A673 (cell line): ENCODE results near the gene ZMYND11. TPM values are rescaled to one million over a fixed set of nuclear protein-coding genes. Genes with fewer than 3 reads are reported as not detected.

Experiments
- BruUV-seq: library from RNA; stranded (reverse); fragments of 400-500 nt; replicated peaks from 2 replicates; lab custom pipeline; 2021; lab: Mats Ljungman, UMichigan
- CTCF ChIA-PET: fragments of 300-600 bp; sonication (Branson Sonifier 250); formaldehyde crosslinking; loops from one replicate; lab custom pipeline; 2022; ENCODE audit warnings: antibody characterized with exemption; lab: Charles Lee
- POLR2A ChIA-PET: fragments of 300-600 bp; sonication (Branson Sonifier 250); formaldehyde crosslinking; loops from one replicate; lab custom pipeline; 2022; ENCODE audit warnings: antibody characterized with exemption; ENCODE audit not compliant: low non-redundant PET; lab: Charles Lee
- DNase-seq: peaks from one replicate; pipeline ENCODE4 v3.0.0-alpha.2; 2015; ENCODE audit warnings: low spot score
- H3K27ac ChIP-seq: fragments of 200-600 bp; sonication (generic); 2 replicates; pipeline ENCODE4 v1.5.1; 2016; ENCODE audit warnings: mixed run types, low read depth, mild to moderate bottlenecking, mixed read lengths, antibody characterized with exemption, low read length; ENCODE audit not compliant: poor library complexity, severe bottlenecking
- H3K27me3 ChIP-seq: fragments of 200-600 bp; sonication (generic); replicated peaks from 2 replicates; pipeline ENCODE4 v1.6.1; 2017; ENCODE audit warnings: mixed run types, low read depth, mild to moderate bottlenecking, mixed read lengths, antibody characterized with exemption, low read length; ENCODE audit not compliant: insufficient read depth, poor library complexity
- H3K36me3 ChIP-seq: fragments of 200-600 bp; sonication (generic); 2 replicates; pipeline ENCODE4 v1.6.1; 2016; ENCODE audit warnings: mixed run types, mild to moderate bottlenecking, mixed read lengths, antibody characterized with exemption, low read length; ENCODE audit not compliant: insufficient read depth, poor library complexity, severe bottlenecking
- H3K4me1 ChIP-seq: fragments of 200-600 bp; sonication (generic); 2 replicates; pipeline ENCODE4 v1.6.1; 2017; ENCODE audit warnings: mixed run types, mild to moderate bottlenecking, mixed read lengths, antibody characterized with exemption, low read length; ENCODE audit not compliant: insufficient read depth, poor library complexity, severe bottlenecking
- H3K4me3 ChIP-seq: fragments of 200-600 bp; sonication (generic); 2 replicates; pipeline ENCODE4 v1.5.1; 2016; ENCODE audit warnings: low read depth, mixed run types, mild to moderate bottlenecking, mixed read lengths, low read length; ENCODE audit not compliant: poor library complexity, severe bottlenecking
- H3K9me3 ChIP-seq: fragments of 200-600 bp; sonication (generic); 2 replicates; pipeline ENCODE4 v1.6.1; 2016; ENCODE audit warnings: mixed run types, low read depth, mild to moderate bottlenecking, mixed read lengths, antibody characterized with exemption, low read length; ENCODE audit not compliant: poor library complexity, severe bottlenecking
- EZH2 ChIP-seq: fragments of 200-600 bp; sonication (generic); IDR thresholded peaks from 2 replicates; pipeline ENCODE4 v1.6.1; 2017; ENCODE audit warnings: borderline replicate concordance, low read depth, mild to moderate bottlenecking, mixed read lengths, antibody characterized with exemption, low read length; ENCODE audit not compliant: poor library complexity, severe bottlenecking
- intact Hi-C: fragments of 100-400 bp; cut with micrococcal nuclease; formaldehyde crosslinking; loops from one replicate; pipeline ENCODE4 v1.10.0; 2022; ENCODE audit not compliant: unreplicated experiment
- total RNA-seq: library from RNA; stranded (reverse); gene quantifications from 2 replicates; pipeline ENCODE4 v1.2.3, GENCODE V29; 2021
- TF ChIP-seq, protein P1 (sequence below): fragments of 300-800, 200-600 bp; sonication (generic); conservative IDR thresholded peaks from 2 replicates; pipeline ENCODE4 v1.5.1; 2017; ENCODE audit warnings: low read depth, mild to moderate bottlenecking, antibody characterized with exemption, low read length, moderate library complexity, mixed read lengths

ZMYND11 gene
- total RNA-seq, 1 experiment from 2014 or later = 82.8 TPM

DNA sequence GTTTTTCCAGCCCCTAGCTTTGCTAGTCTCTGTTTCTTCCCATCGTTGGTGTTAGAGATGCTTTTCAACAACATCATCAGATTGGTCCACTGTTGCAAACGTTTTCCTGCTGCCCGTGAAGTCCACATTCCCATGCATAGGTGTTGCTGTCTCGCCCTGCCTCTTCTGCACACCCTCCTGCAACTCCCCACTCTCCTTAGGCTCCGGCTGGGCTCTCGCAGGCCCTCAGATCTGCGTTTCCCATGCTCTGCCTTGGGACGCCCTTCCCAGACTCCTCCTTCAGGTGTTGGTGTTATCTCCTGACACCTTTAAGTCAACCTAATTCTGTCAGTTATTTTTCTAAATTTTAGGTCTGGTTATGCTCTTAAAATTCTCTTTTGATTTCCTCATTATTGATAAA is 55.0 kb downstream of the ZMYND11 start:
- Histone ChIP-seq H3K27me3 (no peaks in the 10 kb centered on the region), H3K9me3 (no peaks in the 10 kb centered on the region), H3K27ac (no peak overlapping the region), H3K36me3 (no peaks in the 10 kb centered on the region), H3K4me3 (no peak overlapping the region), H3K4me1 (peaks cover 16% of the 10 kb centered on the region)
- no peak for DNase-seq
- ChIA-PET CTCF (no interaction called here), POLR2A (no interaction called here)
- no TSS peak for BruUV-seq
- no peak for TF ChIP-seq EZH2
- TF ChIP-seq, protein P1, sequence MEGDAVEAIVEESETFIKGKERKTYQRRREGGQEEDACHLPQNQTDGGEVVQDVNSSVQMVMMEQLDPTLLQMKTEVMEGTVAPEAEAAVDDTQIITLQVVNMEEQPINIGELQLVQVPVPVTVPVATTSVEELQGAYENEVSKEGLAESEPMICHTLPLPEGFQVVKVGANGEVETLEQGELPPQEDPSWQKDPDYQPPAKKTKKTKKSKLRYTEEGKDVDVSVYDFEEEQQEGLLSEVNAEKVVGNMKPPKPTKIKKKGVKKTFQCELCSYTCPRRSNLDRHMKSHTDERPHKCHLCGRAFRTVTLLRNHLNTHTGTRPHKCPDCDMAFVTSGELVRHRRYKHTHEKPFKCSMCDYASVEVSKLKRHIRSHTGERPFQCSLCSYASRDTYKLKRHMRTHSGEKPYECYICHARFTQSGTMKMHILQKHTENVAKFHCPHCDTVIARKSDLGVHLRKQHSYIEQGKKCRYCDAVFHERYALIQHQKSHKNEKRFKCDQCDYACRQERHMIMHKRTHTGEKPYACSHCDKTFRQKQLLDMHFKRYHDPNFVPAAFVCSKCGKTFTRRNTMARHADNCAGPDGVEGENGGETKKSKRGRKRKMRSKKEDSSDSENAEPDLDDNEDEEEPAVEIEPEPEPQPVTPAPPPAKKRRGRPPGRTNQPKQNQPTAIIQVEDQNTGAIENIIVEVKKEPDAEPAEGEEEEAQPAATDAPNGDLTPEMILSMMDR = no peak
- intact Hi-C loops = no loop called here

DNA sequence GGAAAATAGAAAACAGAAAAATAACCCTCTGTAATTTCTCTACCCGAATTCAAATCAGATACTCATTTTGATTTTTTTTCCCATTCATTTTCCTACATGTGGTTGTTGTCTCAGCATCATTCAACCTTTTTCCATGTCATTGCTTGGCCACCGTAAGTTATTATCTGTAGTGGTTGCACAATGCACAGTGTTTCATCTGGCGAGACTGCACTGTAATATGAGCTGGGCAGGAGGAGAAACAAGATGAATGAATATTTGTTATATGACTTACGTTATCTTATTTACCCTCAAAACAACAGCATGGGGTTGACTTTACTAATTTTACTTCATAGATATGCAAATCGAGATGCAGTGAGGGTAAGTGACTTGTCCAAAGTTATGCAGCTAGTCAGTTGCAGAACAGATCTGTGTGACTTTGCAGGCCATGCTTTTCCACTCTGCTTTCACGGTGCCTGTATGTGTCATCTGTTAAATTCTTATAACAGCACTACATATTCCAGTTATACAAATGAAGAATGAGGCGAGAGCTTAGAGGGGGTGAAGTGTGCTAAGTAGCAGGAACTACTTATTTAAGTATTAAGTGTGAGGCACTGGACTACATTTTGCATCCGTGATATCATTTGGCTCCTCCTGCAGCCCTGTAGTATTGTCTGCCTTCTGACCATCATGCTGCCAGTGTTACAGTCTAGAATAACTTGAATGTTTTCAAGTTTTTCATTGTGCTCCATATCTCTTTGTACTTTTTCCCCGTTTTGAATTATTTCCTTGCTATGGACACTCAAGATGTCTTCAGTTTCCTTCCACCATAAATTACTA is 56.7 kb downstream of the ZMYND11 start:
- peaks cover 16% of the 10 kb centered on the region for H3K4me1 ChIP-seq
- ChIA-PET CTCF (no interaction called here), POLR2A (no interaction called here)
- H3K36me3 ChIP-seq = no peaks in the 10 kb centered on the region
- no peaks in the 10 kb centered on the region for H3K27me3 ChIP-seq
- no peaks in the 10 kb centered on the region for H3K9me3 ChIP-seq
- no peak overlapping the region for H3K4me3 ChIP-seq
- H3K27ac ChIP-seq = peak overlapping the region; percentile 1
- peak; percentile 39 for DNase-seq
- no TSS peak for BruUV-seq
- no peak for TF ChIP-seq EZH2
- TF ChIP-seq, protein P1 = no peak
- intact Hi-C loops = no loop called here

DNA sequence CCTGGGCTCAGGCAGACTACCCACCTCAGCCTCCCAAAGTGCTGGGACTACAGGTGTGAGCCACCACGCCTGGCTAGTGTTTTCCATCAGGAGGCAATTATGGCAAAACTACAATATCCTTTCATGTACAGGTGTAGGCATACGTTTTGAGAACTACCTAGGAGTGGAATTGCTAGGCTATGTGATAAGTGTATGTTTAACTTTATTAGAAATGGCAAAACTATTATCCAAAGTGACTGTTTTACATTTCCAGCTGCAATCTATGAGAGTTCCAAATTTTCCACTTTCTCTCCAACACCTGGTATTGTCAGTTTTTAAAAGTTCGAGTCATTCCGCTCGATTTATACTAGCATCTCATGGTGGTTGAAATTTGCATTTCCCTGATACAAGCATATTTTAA is 59.0 kb downstream of the ZMYND11 start:
- Histone ChIP-seq H3K36me3 (no peaks in the 10 kb centered on the region), H3K27me3 (no peaks in the 10 kb centered on the region), H3K9me3 (no peaks in the 10 kb centered on the region), H3K27ac (no peak overlapping the region), H3K4me3 (no peak overlapping the region), H3K4me1 (peaks cover 16% of the 10 kb centered on the region)
- CTCF ChIA-PET = no interaction called here
- DNase-seq = no peak
- TF ChIP-seq, protein P1 = no peak
- no peak for TF ChIP-seq EZH2
- no TSS peak for BruUV-seq
- intact Hi-C loops = no loop called here
- POLR2A ChIA-PET = no interaction called here
